ENCODE results near the gene PADI3. TPM values are rescaled to one million over a fixed set of nuclear protein-coding genes. Genes with fewer than 3 reads are reported as not detected.
A peak's percentile ranks its signal among the peaks of the same experiment; 100 is the strongest.

PADI3 gene
- total RNA-seq, 4 donors from 2014 or later = not detected

GRCh38 chr1:17207966-17208418 is 40.9 kb upstream of the PADI3 start:
- DNase-seq = peak in 1 of 3 donors; percentile 51
- no peaks in the 10 kb centered on the region for H3K27me3 ChIP-seq
- H3K36me3 ChIP-seq = no peaks in the 10 kb centered on the region
- no peak for TF ChIP-seq CTCF (IDR thresholded peaks at IDR 0.05)
- no peak for TF ChIP-seq POLR2A (IDR thresholded peaks at IDR 0.05)
- peaks cover 0 to 6% (median 2%) of the 10 kb centered on the region in 4 donors for H3K4me1 ChIP-seq
- no peak overlapping the region for H3K4me3 ChIP-seq
- H3K27ac ChIP-seq = no peak overlapping the region
- no peaks in the 10 kb centered on the region for H3K9me3 ChIP-seq

- Histone ChIP-seq H3K36me3 (no peaks in the 10 kb centered on the region), H3K4me3 (no peak overlapping the region), H3K9me3 (no peaks in the 10 kb centered on the region)
Measured at GRCh38 chr1:17208546-17208945, 40.4 kb upstream of the PADI3 start.

DNA sequence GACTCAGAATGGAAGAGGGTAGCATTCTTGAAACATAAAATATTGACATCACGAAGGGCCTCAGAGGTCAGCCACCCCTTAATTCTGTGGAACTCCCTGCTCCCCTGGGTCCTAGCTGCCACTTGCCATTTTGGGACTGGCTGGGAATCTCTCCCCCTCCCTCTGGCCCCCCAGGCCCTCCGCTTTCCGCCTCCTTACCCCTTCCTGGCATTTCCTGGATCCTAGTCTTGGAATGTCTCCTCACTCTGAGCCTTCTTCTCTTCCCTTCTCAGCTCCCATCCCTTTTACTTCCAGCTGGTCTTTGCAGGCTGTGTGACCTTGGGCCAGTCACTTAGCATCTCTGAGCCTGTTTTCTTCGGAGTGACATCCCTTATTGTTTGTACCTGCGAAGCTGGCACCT is 39.5 kb upstream of the PADI3 start:
- Histone ChIP-seq H3K36me3 (no peaks in the 10 kb centered on the region), H3K9me3 (no peaks in the 10 kb centered on the region), H3K4me1 (peaks cover 0 to 9% (median 2%) of the 10 kb centered on the region in 4 donors), H3K27ac (no peak overlapping the region), H3K4me3 (no peak overlapping the region), H3K27me3 (no peaks in the 10 kb centered on the region)
- no peak for TF ChIP-seq CTCF (IDR thresholded peaks at IDR 0.05)
- no peak for TF ChIP-seq POLR2A (IDR thresholded peaks at IDR 0.05)
- no peak for DNase-seq

More at GRCh38 chr1:17208546-17208945, 40.4 kb upstream of the PADI3 start:
- no peak for DNase-seq
- TF ChIP-seq POLR2A (IDR thresholded peaks at IDR 0.05) = no peak
- TF ChIP-seq CTCF (IDR thresholded peaks at IDR 0.05) = no peak
- H3K27me3 ChIP-seq = no peaks in the 10 kb centered on the region
- H3K4me1 ChIP-seq = peaks cover 0 to 9% (median 2%) of the 10 kb centered on the region in 4 donors
- no peak overlapping the region for H3K27ac ChIP-seq

DNA sequence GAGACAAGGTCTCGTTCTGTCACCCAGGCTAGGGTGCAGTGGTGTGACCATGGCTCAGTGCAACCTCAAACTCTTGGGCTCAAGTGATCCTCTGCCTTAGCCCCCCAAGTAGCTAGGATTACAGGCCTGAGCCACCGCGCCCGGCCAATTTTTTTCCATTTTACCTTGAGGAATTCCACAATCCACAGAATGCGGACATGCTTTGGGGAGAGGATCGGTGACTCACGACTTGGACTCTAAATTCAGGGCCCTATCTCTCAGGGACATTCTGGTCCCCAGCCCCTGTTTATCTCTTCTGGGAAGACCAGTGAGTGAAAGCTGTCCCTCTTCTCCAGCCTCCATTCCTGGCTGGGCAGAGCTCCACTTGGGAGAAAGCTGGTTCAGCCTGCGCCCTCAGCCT is 38.7 kb upstream of the PADI3 start:
- H3K4me3 ChIP-seq = no peak overlapping the region

DNA sequence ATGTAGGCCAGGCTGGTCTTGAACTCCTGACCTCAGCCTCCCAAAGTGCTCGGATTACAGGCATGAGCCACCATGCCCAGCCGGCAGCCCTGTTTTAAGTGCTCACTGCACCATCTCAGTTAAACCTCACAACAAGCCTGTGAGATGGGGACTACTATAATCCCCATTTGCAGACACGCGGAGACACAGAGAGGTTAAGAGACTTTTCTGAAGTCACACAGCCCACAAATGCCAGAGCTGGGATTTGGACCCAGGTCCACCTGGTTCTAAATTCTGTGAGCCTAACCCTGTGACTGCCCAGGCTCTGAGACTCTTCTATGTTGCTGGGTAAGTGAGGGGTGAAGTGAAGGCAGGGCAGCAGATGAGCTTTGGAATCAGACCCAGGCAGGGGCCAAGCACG is 37.5 kb upstream of the PADI3 start:
- H3K4me3 ChIP-seq = no peak overlapping the region
- H3K36me3 ChIP-seq = no peaks in the 10 kb centered on the region
- no peaks in the 10 kb centered on the region for H3K27me3 ChIP-seq
- no peak for TF ChIP-seq CTCF (IDR thresholded peaks at IDR 0.05)
- no peak for TF ChIP-seq POLR2A (IDR thresholded peaks at IDR 0.05)
- DNase-seq = no peak
- no peak overlapping the region for H3K27ac ChIP-seq
- no peaks in the 10 kb centered on the region for H3K9me3 ChIP-seq
- peaks cover 0 to 9% (median 2%) of the 10 kb centered on the region in 4 donors for H3K4me1 ChIP-seq

More for the DNA sequence above, 38.7 kb upstream of the PADI3 start:
- TF ChIP-seq CTCF (IDR thresholded peaks at IDR 0.05) (no peak), POLR2A (IDR thresholded peaks at IDR 0.05) (no peak)
- Histone ChIP-seq H3K36me3 (no peaks in the 10 kb centered on the region), H3K27me3 (no peaks in the 10 kb centered on the region), H3K27ac (no peak overlapping the region), H3K9me3 (no peaks in the 10 kb centered on the region), H3K4me1 (peaks cover 0 to 9% (median 2%) of the 10 kb centered on the region in 4 donors)
- DNase-seq = no peak

GRCh38 chr1:17212009-17212408 is 36.9 kb upstream of the PADI3 start:
- TF ChIP-seq CTCF (IDR thresholded peaks at IDR 0.05) = no peak
- H3K27ac ChIP-seq = no peak overlapping the region

More at GRCh38 chr1:17212009-17212408, 36.9 kb upstream of the PADI3 start:
- Histone ChIP-seq H3K9me3 (no peaks in the 10 kb centered on the region), H3K4me1 (peaks cover 0 to 9% (median 2%) of the 10 kb centered on the region in 4 donors), H3K4me3 (no peak overlapping the region), H3K36me3 (no peaks in the 10 kb centered on the region), H3K27me3 (no peaks in the 10 kb centered on the region)
- no peak for DNase-seq

Data from Peyer's patch (tissue), 4 donors.